Lower leg skin (tissue), 4 donors: ENCODE data around the gene TBCD. TPM values are rescaled to one million over a fixed set of nuclear protein-coding genes. Genes with fewer than 3 reads are reported as not detected.

Source experiments
- DNase-seq, 2 donors: peaks; one replicate each; pipeline ENCODE4 v3.0.0-alpha.2; 2019; ENCODE audit warnings: low spot score in 2 of 2
- H3K4me3 ChIP-seq: fragments of 200-600 bp; sonication (generic); 2 replicates; pipeline ENCODE4 v1.5.1; 2017; ENCODE audit warnings: mild to moderate bottlenecking, low read depth; ENCODE audit not compliant: poor library complexity, severe bottlenecking
- CTCF ChIP-seq, 3 donors: fragments of 450-650 bp; IDR thresholded peaks; one replicate each; pipeline ENCODE4 v1.5.1; 2016; ENCODE audit warnings: antibody characterized with exemption in 3 of 3, mild to moderate bottlenecking in 3 of 3, moderate library complexity in 2 of 3
- POLR2A ChIP-seq, 2 donors: fragments of 450-650 bp; IDR thresholded peaks; one replicate each; pipeline ENCODE4 v1.6.1; 2016 to 2017; ENCODE audit warnings: antibody characterized with exemption in 2 of 2, mild to moderate bottlenecking in 1 of 2, moderate library complexity in 1 of 2
- WGBS, 2 donors: methylation state at CpG; one replicate each; pipeline ENCODE4 v1.1.5; 2018; 5-methylcytosine and 5-hydroxymethylcytosine counted together
- intact Hi-C: fragments of 100-400 bp; cut with DNase I; formaldehyde crosslinking; loops from one replicate; pipeline ENCODE4 v1.15.0; 2023; ENCODE audit warnings: low total_unique reads
- total RNA-seq, 4 donors: library from RNA; depleted of rRNA; stranded (reverse); fragments of >200 nt; gene quantifications; one replicate each; pipeline ENCODE4 v1.1.0, GENCODE V29; 2016

Gene TBCD
- total RNA-seq, 4 donors from 2014 or later, result 38.7 to 73.4 (median 51.5) TPM

DNA sequence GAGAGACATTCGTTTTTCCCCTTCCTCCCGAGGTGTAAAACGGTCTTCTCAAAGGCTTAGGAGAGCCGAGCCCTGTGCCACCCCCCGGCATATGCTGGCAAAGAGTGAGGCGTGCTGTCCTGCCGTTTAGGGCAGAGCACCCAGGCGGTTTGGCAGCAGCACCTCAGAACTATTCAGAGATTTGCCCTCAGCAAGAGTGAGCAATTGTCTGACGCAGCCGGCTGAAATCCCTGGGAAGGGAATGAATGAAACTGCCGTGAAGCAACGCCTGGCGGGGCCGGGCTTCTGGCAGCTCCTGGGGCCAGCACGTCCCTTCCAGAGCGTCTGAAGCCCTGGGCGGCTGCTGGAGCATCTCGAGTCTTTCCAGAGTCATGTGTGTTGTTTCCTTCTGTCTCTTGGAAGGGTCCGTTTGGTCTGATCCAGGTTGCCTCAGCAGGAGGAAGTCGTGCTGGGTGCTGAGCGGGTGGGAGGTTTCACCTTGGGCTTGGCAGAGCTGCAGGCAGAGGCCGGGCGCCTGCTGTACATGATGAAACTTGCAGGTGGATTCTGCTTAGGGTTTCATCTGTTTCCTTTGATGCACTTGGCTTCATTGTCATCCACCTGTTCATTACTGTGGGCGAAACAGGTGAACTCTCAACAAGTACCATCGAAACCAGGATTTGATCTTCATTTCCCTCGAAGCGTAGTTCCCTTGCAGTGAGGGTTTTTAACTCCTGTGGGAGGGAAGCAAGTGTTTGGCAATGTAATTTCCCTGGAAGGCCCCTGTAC is 35.4 kb downstream of the TBCD start:
- no peak overlapping the region for H3K4me3 ChIP-seq
- TF ChIP-seq CTCF (IDR thresholded peaks at IDR 0.05) (no peak), POLR2A (IDR thresholded peaks at IDR 0.05) (no peak)
- intact Hi-C loops, result loop anchor here (10.0 kb wide), 2 partner anchors 98 to 128 kb away; no protein-coding TSS in a partner anchor
- 37 to 41% methylated on average over 27 of the region's 27 CpGs for WGBS, 2 donors
- peak; percentile 76 to 94 for DNase-seq

DNA sequence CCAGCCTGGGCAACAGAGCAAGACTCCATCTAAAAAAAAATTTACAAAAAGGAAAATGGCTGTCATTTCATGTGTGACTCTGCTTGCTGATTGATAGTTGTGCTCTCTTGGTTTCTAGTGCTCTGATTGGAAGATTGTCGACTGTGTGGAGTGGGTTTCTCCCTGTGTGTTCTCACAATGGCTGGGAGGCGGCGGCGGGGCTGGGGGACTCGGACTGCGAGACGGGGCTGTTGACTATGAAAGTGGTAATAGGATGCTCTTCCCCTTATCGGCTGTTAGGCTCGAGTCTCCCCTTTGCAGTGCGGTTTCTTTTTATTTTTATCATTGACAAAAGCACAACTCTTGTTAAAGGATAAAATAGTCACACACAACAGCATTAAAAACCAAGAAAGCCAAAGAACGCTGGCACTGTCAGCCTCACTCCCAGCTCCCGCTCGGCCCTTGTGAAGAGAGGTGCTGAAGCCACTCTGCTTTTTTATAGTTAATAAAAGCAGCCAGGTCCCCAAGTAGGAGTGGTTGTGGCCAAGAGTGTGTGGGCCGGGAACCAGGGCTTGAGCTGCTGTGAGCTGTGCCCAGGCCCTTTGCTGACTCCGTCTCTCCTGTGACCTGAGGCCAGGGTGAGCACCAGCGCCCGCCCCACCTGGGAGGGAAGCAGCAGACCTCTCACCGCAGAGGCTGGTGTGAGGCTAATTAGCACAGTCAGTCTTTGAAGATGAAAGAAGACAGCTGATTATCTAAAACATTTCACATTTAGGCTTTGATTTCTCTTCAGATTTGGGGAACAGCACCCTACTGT is 36.5 kb downstream of the TBCD start:
- 86 to 93% methylated on average over 18 of the region's 18 CpGs for WGBS, 2 donors
- no peak overlapping the region for H3K4me3 ChIP-seq
- TF ChIP-seq CTCF (IDR thresholded peaks at IDR 0.05) (no peak), POLR2A (IDR thresholded peaks at IDR 0.05) (no peak)
- intact Hi-C loops, result loop anchor here (10.0 kb wide), 2 partner anchors 96 to 126 kb away; no protein-coding TSS in a partner anchor
- DNase-seq, result no peak

- TF ChIP-seq POLR2A (IDR thresholded peaks at IDR 0.05), result no peak
- no peak for TF ChIP-seq CTCF (IDR thresholded peaks at IDR 0.05)
- intact Hi-C loops, result loop anchor here (10.0 kb wide), 2 partner anchors 96 to 126 kb away; no protein-coding TSS in a partner anchor
- no peak for DNase-seq
- H3K4me3 ChIP-seq, result no peak overlapping the region
- 81 to 88% methylated on average over 9 to 19 of the region's 19 CpGs for WGBS, 2 donors
These were observed 37.3 kb downstream of the TBCD start for GRCh38 chr17:82789051-82789592.

GRCh38 chr17:82789806-82790205 is 37.9 kb downstream of the TBCD start:
- intact Hi-C loops, result loop anchor here (10.0 kb wide), 2 partner anchors 95 to 125 kb away; no protein-coding TSS in a partner anchor
- 87 to 93% methylated on average over 18 of the region's 18 CpGs for WGBS, 2 donors
- no peak overlapping the region for H3K4me3 ChIP-seq
- DNase-seq, result no peak
- no peak for TF ChIP-seq POLR2A (IDR thresholded peaks at IDR 0.05)
- no peak for TF ChIP-seq CTCF (IDR thresholded peaks at IDR 0.05)

DNA sequence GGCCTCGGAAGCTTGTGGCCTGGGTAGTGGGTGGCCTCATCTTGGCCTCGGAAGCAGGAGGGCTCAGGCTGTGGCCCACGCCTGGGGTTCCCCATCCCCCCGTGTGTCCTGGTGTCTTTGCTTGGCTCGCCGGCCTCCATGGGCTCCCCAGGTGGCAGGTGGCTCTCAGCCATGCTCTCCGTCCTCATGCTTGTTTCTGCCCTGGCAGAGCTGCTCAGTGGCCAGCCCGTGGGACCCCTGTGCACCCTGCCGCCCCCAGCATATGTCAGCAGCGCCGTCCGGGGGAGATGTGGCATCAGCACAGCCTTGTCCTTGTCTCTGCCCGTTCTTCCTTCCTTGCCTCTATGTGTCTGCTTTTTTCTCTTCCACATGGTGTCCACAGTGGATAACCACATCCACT is 38.5 kb downstream of the TBCD start:
- WGBS, 2 donors, result 95 to 96% methylated on average over 12 of the region's 13 CpGs
- intact Hi-C loops, result no loop called here
- H3K4me3 ChIP-seq, result no peak overlapping the region
- no peak for DNase-seq
- TF ChIP-seq CTCF (IDR thresholded peaks at IDR 0.05), result no peak
- TF ChIP-seq POLR2A (IDR thresholded peaks at IDR 0.05), result no peak
